Subcutaneous adipose tissue (tissue), 4 donors: ENCODE data around the gene PAX5. TPM values are rescaled to one million over a fixed set of nuclear protein-coding genes. Genes with fewer than 3 reads are reported as not detected.

Experiments used
- CTCF ChIP-seq: fragments of 450-650 bp; IDR thresholded peaks from one replicate; pipeline ENCODE4 v1.5.1; 2016; ENCODE audit warnings: low read depth, mild to moderate bottlenecking, control low read depth, antibody characterized with exemption, moderate library complexity
- total RNA-seq, 4 donors: library from RNA; depleted of rRNA; stranded (reverse); fragments of >200 nt; gene quantifications; one replicate each; pipeline ENCODE4 v1.1.0, GENCODE V29; 2016

The PAX5 gene
- total RNA-seq, 4 donors from 2014 or later: under 0.01 to 0.19 (median 0.17) TPM; not detected in 1

- TF ChIP-seq CTCF: no peak
These were observed 189.1 kb downstream of the PAX5 start for GRCh38 chr9:36844961-36845360.

GRCh38 chr9:36843964-36844363, 190.1 kb downstream of the PAX5 start:
- no peak for TF ChIP-seq CTCF

GRCh38 chr9:36842560-36843530, 191.2 kb downstream of the PAX5 start:
- no peak for TF ChIP-seq CTCF

- TF ChIP-seq CTCF: no peak
These were observed 193.1 kb downstream of the PAX5 start for GRCh38 chr9:36840898-36841536.

DNA sequence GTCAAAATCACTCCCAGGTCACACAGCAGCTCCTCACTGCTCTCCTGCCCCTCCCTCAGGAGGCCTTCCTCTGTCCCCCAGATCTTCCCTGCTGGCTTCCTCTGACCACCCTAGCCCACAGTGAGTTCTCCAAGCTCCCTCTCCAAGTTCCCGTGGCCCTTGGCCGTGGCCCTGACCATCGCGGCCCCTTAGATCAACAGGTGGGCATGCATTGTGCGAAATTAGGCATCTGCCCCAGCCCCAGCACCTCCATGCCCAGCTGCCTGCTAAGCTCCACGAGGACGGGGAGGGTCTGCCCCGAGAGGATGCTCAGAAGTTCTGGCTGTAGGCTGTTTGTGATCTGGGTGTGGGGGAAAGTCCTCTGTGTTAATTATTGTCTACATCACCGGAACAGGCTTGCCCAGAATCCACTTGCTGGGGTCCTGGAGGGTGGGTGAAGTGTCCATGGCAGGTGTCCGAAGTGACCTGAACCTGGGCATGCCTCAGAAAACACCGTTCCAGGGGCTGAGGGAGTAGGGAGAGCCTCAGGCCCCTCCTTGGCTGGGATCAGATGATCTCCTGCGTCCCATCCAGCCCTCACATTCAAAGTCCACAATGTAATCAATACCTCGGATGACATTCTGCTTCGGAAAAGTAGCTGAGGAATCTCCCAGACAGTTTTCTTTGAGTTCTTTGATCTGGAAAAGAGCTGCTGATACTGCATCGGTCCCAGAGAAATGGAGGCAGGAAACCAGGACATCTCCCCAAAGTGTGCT, 194.8 kb downstream of the PAX5 start:
- TF ChIP-seq CTCF: no peak

- no peak for TF ChIP-seq CTCF
These were observed 196.3 kb downstream of the PAX5 start for GRCh38 chr9:36837431-36838405.
